Loucy (cell line): Measurements from ENCODE around the gene HES5.
A peak's percentile ranks its signal among the peaks of the same experiment; 100 is the strongest.

Experiments
- H2AFZ ChIP-seq: fragments of 200-600 bp; sonication (generic); 2 replicates; pipeline ENCODE4 v1.6.0; 2016; ENCODE audit warnings: antibody characterized with exemption, mild to moderate bottlenecking, low read length, moderate library complexity
- H3F3A ChIP-seq: fragments of 200-600 bp; 2 replicates; pipeline ENCODE4 v1.6.0; 2016; ENCODE audit warnings: antibody characterized with exemption, low read depth, mild to moderate bottlenecking
- H3K27me3 ChIP-seq: fragments of 200-600 bp; sonication (generic); 2 replicates; pipeline ENCODE4 v1.6.1; 2014; ENCODE audit warnings: low read length, mild to moderate bottlenecking; ENCODE audit not compliant: insufficient read depth, poor library complexity, severe bottlenecking
- H3K36me3 ChIP-seq: fragments of 200-600 bp; sonication (generic); 2 replicates; pipeline ENCODE4 v1.6.1; 2016; ENCODE audit warnings: low read length; ENCODE audit not compliant: insufficient read depth
- H3K4me1 ChIP-seq: fragments of 200-600 bp; sonication (generic); 2 replicates; pipeline ENCODE4 v1.5.1; 2014; ENCODE audit warnings: low read length, mild to moderate bottlenecking; ENCODE audit not compliant: insufficient read depth, poor library complexity, severe bottlenecking
- H3K4me2 ChIP-seq: fragments of 200-600 bp; sonication (generic); 2 replicates; pipeline ENCODE4 v1.6.0; 2014; ENCODE audit warnings: antibody characterized with exemption, low read length, low read depth, mild to moderate bottlenecking; ENCODE audit not compliant: poor library complexity, severe bottlenecking
- H3K4me3 ChIP-seq: fragments of 200-600 bp; sonication (generic); 2 replicates; pipeline ENCODE4 v1.5.1; 2014; ENCODE audit warnings: low read length, mild to moderate bottlenecking, mixed read lengths; ENCODE audit not compliant: poor library complexity, severe bottlenecking
- H3K79me2 ChIP-seq: fragments of 200-600 bp; sonication (generic); 2 replicates; pipeline ENCODE4 v1.6.1; 2014; ENCODE audit warnings: low read length; ENCODE audit not compliant: insufficient read depth
- H3K9ac ChIP-seq: fragments of 200-600 bp; sonication (generic); 2 replicates; pipeline ENCODE4 v1.6.0; 2014; ENCODE audit warnings: mild to moderate bottlenecking, low read depth, low read length, moderate library complexity; ENCODE audit not compliant: poor library complexity, severe bottlenecking
- H3K9me2 ChIP-seq: fragments of 200-600 bp; sonication (generic); replicated peaks from 2 replicates; pipeline ENCODE4 v1.6.1; 2016; ENCODE audit warnings: low read depth, low read length, mixed read lengths
- H3K9me3 ChIP-seq: fragments of 200-600 bp; sonication (generic); 2 replicates; pipeline ENCODE4 v1.6.1; 2014; ENCODE audit warnings: mild to moderate bottlenecking, antibody characterized with exemption, low read length, low read depth; ENCODE audit not compliant: insufficient read depth
- H4K20me1 ChIP-seq: fragments of 200-600 bp; sonication (generic); 2 replicates; pipeline ENCODE4 v1.6.0; 2014; ENCODE audit warnings: antibody characterized with exemption, low read length, mild to moderate bottlenecking; ENCODE audit not compliant: insufficient read depth, poor library complexity, severe bottlenecking
- EZH2phosphoT487 ChIP-seq: fragments of 200-600 bp; IDR thresholded peaks from 2 replicates; pipeline ENCODE4 v1.6.1; 2018; ENCODE audit warnings: antibody characterized with exemption, mild to moderate bottlenecking, moderate library complexity, borderline replicate concordance
- TF ChIP-seq, protein P1 (sequence below): fragments of 200-600 bp; sonication (generic); conservative IDR thresholded peaks from 2 replicates; pipeline ENCODE4 v1.5.1; 2014; ENCODE audit warnings: mild to moderate bottlenecking, antibody characterized with exemption, low read length

Gene HES5

DNA sequence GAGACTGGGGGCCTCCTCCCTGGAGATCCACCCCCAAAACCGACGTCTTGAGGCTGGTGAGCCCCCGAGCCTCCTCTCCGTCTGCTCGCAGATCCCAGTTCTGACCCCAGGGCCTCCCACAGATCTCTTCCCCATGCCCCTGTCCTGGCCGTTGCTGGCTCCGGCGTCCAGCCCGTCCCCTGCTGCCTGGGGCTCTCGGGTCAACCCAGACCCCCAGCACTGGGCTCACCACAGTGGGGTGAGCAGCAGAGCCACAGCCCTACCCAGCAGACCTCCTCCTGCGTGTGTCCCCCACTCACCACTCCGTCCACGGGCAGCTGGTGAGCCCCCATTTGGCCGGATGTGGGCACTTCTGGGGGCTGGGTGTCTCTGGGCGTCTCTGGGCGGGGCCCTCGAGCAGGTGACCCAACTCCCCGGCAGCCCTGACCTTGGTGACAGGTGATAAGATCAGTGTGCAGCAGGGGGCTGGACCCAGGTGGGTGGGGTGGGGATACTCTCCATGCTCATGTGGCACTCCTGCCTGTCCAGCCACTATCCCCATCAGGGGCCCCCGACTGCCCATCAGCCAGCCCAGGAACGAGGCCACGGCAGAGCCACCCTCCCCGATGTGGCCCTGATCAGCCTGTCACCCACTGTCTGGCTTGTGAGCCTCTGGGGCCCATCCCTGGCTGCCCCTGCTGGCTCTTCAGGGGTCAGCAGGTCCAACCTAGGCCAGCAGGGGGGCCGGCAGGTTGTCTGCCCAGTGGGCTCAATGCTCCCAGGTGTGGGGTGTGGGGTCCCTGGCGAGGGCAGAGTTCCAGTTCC, 26.8 kb upstream of the HES5 start:
- H3K9me2 ChIP-seq, result no peaks in the 10 kb centered on the region
- no peak overlapping the region for H2AFZ ChIP-seq
- no peaks in the 10 kb centered on the region for H3K27me3 ChIP-seq
- peak overlapping the region; percentile 95 for H3K4me2 ChIP-seq
- no peaks in the 10 kb centered on the region for H3K9me3 ChIP-seq
- H4K20me1 ChIP-seq, result peaks cover 9% of the 10 kb centered on the region
- no peaks in the 10 kb centered on the region for H3F3A ChIP-seq
- peak overlapping the region; percentile 97 for H3K9ac ChIP-seq
- TF ChIP-seq, protein P1, sequence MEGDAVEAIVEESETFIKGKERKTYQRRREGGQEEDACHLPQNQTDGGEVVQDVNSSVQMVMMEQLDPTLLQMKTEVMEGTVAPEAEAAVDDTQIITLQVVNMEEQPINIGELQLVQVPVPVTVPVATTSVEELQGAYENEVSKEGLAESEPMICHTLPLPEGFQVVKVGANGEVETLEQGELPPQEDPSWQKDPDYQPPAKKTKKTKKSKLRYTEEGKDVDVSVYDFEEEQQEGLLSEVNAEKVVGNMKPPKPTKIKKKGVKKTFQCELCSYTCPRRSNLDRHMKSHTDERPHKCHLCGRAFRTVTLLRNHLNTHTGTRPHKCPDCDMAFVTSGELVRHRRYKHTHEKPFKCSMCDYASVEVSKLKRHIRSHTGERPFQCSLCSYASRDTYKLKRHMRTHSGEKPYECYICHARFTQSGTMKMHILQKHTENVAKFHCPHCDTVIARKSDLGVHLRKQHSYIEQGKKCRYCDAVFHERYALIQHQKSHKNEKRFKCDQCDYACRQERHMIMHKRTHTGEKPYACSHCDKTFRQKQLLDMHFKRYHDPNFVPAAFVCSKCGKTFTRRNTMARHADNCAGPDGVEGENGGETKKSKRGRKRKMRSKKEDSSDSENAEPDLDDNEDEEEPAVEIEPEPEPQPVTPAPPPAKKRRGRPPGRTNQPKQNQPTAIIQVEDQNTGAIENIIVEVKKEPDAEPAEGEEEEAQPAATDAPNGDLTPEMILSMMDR, result peak; percentile 36
- no peak for TF ChIP-seq EZH2phosphoT487
- no peaks in the 10 kb centered on the region for H3K36me3 ChIP-seq
- peaks cover 21% of the 10 kb centered on the region for H3K79me2 ChIP-seq
- peak overlapping the region; percentile 84 for H3K4me3 ChIP-seq
- peaks cover 27% of the 10 kb centered on the region for H3K4me1 ChIP-seq

DNA sequence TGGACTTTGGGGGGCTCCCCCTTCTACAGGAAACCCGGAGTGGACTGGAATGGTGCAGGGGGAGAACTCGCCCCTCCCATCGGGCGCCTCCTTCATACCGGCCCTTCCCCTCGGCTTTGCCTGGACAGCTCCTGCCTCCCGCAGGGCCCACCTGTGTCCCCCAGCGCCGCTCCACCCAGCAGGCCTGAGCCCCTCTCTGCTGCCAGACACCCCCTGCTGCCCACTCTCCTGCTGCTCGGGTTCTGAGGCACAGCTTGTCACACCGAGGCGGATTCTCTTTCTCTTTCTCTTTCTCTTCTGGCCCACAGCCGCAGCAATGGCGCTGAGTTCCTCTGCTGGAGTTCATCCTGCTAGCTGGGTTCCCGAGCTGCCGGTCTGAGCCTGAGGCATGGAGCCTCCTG, 26.2 kb upstream of the HES5 start, which contains the start of gene TNFRSF14:
Gene TNFRSF14, plus strand, starts transcription at position 95 of the 401 bp plus-strand sequence. Its CDS starts 294 bp downstream, at position 389.
- no peaks in the 10 kb centered on the region for H3F3A ChIP-seq
- no peaks in the 10 kb centered on the region for H3K9me3 ChIP-seq
- H3K4me1 ChIP-seq, result peaks cover 27% of the 10 kb centered on the region
- H4K20me1 ChIP-seq, result peaks cover 9% of the 10 kb centered on the region
- H3K9ac ChIP-seq, result peak within 1 kb of the TSS; percentile 97
- no peaks in the 10 kb centered on the region for H3K27me3 ChIP-seq
- H3K9me2 ChIP-seq, result no peaks in the 10 kb centered on the region
- H3K79me2 ChIP-seq, result peaks cover 21% of the 10 kb centered on the region
- TF ChIP-seq, protein P1, result no peak; the same call in 1 of the 2 replicates
- no peak for TF ChIP-seq EZH2phosphoT487
- no peak within 1 kb of the TSS for H2AFZ ChIP-seq
- H3K4me2 ChIP-seq, result peak within 1 kb of the TSS; percentile 95
- no peaks in the 10 kb centered on the region for H3K36me3 ChIP-seq
- peak within 1 kb of the TSS; percentile 84 for H3K4me3 ChIP-seq

DNA sequence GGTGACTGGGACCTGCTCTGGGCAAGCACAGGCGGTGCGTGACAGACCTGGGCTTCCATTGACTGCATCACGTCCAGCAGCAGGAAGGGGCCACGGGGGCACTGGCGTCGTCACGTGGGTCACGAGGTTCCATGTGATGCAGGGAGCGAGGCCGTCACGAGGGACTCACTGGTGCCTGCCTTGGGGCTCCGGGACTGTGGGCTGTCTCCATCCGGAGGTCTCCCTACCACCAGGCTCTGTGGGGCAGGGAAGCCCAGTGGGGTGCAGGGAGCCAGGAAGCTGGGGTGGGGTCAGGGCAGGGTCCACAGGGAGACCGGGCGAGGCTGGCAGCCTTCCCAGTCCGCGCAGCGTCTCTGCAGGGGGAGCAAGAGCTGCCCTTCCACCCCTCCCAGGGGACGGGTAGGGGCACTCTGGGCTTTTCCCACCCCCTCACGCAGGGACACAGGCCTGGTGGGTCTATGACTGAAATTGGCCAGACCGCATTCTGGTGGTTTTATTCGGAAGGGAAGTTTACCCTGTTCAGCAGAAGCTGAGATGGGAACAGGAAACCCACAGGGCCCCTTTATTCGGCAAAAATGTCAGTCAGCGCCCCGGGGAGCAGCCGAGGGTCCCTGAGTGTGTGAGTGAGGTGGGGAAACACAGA, 25.7 kb upstream of the HES5 start:
- Histone ChIP-seq H3K9ac (peak overlapping the region; percentile 97), H3K9me3 (no peaks in the 10 kb centered on the region), H3K4me3 (peak overlapping the region; percentile 84), H3F3A (no peaks in the 10 kb centered on the region), H3K36me3 (no peaks in the 10 kb centered on the region), H3K9me2 (no peaks in the 10 kb centered on the region), H4K20me1 (peaks cover 9% of the 10 kb centered on the region), H3K4me2 (peak overlapping the region; percentile 95), H3K79me2 (peaks cover 21% of the 10 kb centered on the region), H2AFZ (no peak overlapping the region), H3K27me3 (no peaks in the 10 kb centered on the region), H3K4me1 (peaks cover 27% of the 10 kb centered on the region)
- no peak for TF ChIP-seq EZH2phosphoT487
- TF ChIP-seq, protein P1, result no peak
